Gastroesophageal sphincter (tissue), 4 donors: Measurements from ENCODE around the gene ICOS. TPM values are rescaled to one million over a fixed set of nuclear protein-coding genes. Genes with fewer than 3 reads are reported as not detected.

Experiments
- ATAC-seq: fragments of 150-250 bp; one replicate; pipeline ENCODE4 v1.9.1; 2016; ENCODE audit warnings: mild to moderate bottlenecking, moderate library complexity
- H3K27ac ChIP-seq, 4 donors: fragments of 200-600 bp; sonication (generic) in 3 of 4; 1 replicate in 3 of 4; 2 replicates in 1 of 4; pipeline ENCODE4 v1.5.1; 2016 to 2019
- H3K27me3 ChIP-seq: fragments of 200-600 bp; sonication (generic); one replicate; pipeline ENCODE4 v1.5.1; 2019
- H3K36me3 ChIP-seq, 2 donors: fragments of 200-600 bp; sonication (generic); one replicate each; pipeline ENCODE4 v1.5.1; 2019; ENCODE audit warnings: control low read depth in 1 of 2
- H3K4me1 ChIP-seq, 3 donors: fragments of 200-600 bp; sonication (generic); 1 replicate in 2 of 3; 2 replicates in 1 of 3; pipeline ENCODE4 v1.5.1; 2016 to 2019; ENCODE audit warnings: control low read depth in 2 of 3
- H3K4me3 ChIP-seq, 2 donors: fragments of 200-600 bp; sonication (generic); one replicate each; pipeline ENCODE4 v1.5.1; 2019; ENCODE audit warnings: mild to moderate bottlenecking in 1 of 2, moderate library complexity in 1 of 2
- H3K9me3 ChIP-seq, 3 donors: fragments of 200-600 bp; sonication (generic); one replicate each; pipeline ENCODE4 v1.5.1; 2017 to 2019; ENCODE audit warnings: control low read depth in 2 of 3
- EP300 ChIP-seq: sonication (generic); formaldehyde crosslinking; IDR thresholded peaks from one replicate; pipeline ENCODE4 v1.6.1; 2017; ENCODE audit warnings: antibody characterized with exemption, mild to moderate bottlenecking
- POLR2A ChIP-seq, 2 donors: fragments of 450-650 bp; IDR thresholded peaks; one replicate each; pipeline ENCODE4 v1.6.1; 2017; ENCODE audit warnings: antibody characterized with exemption in 2 of 2, mild to moderate bottlenecking in 2 of 2, moderate library complexity in 1 of 2
- POLR2AphosphoS5 ChIP-seq: sonication (generic); formaldehyde crosslinking; IDR thresholded peaks from one replicate; pipeline ENCODE4 v1.6.1; 2017; ENCODE audit warnings: antibody characterized with exemption
- WGBS, 2 donors: methylation state at CpG; one replicate each; pipeline ENCODE4 v1.1.5; 2018; ENCODE audit warnings: low coverage in 1 of 2; 5-methylcytosine and 5-hydroxymethylcytosine counted together
- total RNA-seq, 4 donors: library from RNA; depleted of rRNA; stranded (reverse); fragments of >200 nt; gene quantifications; one replicate each; pipeline ENCODE4 v1.1.0, GENCODE V29; 2016
- TF ChIP-seq, protein P1 (sequence below), 4 experiments: fragments of 200-600 bp in 2 of 4; fragments of 450-650 bp in 2 of 4; sonication (generic) in 1 of 4; IDR thresholded peaks; one replicate each; pipeline ENCODE4 v1.5.1; 2017 to 2019; ENCODE audit warnings: antibody characterized with exemption in 4 of 4, mild to moderate bottlenecking in 2 of 4, moderate library complexity in 2 of 4

The ICOS gene
- total RNA-seq, 4 donors from 2014 or later = 0.13 to 0.32 TPM; not detected in 2

DNA sequence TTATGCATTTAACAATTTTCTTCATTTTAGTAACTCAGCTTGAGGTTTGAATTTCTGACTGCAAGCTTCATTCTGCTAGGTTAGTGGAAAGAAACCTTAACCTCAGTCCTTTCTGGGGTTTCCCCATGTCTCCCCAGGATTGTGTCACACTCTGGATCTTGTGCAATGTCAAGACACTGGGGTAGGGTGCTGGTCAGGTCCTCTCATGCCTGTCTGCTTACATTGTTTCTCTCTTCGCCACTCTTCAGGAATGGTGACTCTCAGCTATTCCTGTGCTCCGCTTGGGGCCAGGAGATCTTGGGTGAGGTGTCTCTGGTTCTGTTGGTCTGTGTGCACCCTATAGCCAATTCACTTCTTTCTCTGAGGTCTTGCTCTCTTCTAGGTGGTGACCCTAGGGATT is 45.1 kb upstream of the ICOS start:
- Histone ChIP-seq H3K36me3 (no peaks in the 10 kb centered on the region), H3K27ac (no peak overlapping the region), H3K4me1 (peaks cover 4 to 51% (median 7%) of the 10 kb centered on the region in 3 donors), H3K4me3 (no peak overlapping the region), H3K9me3 (no peaks in the 10 kb centered on the region), H3K27me3 (no peaks in the 10 kb centered on the region)
- TF ChIP-seq POLR2AphosphoS5 = no peak
- TF ChIP-seq, protein P1, sequence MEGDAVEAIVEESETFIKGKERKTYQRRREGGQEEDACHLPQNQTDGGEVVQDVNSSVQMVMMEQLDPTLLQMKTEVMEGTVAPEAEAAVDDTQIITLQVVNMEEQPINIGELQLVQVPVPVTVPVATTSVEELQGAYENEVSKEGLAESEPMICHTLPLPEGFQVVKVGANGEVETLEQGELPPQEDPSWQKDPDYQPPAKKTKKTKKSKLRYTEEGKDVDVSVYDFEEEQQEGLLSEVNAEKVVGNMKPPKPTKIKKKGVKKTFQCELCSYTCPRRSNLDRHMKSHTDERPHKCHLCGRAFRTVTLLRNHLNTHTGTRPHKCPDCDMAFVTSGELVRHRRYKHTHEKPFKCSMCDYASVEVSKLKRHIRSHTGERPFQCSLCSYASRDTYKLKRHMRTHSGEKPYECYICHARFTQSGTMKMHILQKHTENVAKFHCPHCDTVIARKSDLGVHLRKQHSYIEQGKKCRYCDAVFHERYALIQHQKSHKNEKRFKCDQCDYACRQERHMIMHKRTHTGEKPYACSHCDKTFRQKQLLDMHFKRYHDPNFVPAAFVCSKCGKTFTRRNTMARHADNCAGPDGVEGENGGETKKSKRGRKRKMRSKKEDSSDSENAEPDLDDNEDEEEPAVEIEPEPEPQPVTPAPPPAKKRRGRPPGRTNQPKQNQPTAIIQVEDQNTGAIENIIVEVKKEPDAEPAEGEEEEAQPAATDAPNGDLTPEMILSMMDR (IDR thresholded peaks at IDR 0.05) = no peak
- no peak for TF ChIP-seq EP300
- no peak for TF ChIP-seq POLR2A (IDR thresholded peaks at IDR 0.05)
- ATAC-seq = no peak
- WGBS, 2 donors = 88 to 94% methylated on average over 2 of the region's 2 CpGs

DNA sequence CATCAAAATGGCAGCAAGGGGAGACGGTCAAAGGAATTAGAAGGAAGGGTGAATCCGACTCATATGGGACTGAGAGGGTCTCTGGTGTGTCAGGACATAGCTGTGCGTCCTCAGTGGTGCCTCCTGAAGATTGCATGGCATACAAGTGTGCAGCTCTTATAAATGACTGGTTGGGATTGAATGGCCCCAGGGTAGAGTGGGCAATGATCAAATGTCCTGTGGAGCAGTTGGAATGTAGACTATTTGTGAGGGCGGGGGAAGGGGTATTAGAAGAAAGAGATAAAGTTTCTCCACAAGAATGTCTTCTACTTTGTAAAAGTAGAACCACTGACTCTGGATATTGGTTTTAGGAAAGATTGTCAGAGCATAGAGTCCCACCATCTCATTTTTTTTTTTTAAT is 44.4 kb upstream of the ICOS start:
- Histone ChIP-seq H3K4me3 (no peak overlapping the region), H3K4me1 (peaks cover 2 to 43% (median 4%) of the 10 kb centered on the region in 3 donors), H3K9me3 (no peaks in the 10 kb centered on the region), H3K27ac (no peak overlapping the region), H3K27me3 (no peaks in the 10 kb centered on the region), H3K36me3 (no peaks in the 10 kb centered on the region)
- 99 to 100% methylated on average over 4 of the region's 4 CpGs for WGBS, 2 donors
- TF ChIP-seq, protein P1 (IDR thresholded peaks at IDR 0.05) = no peak
- no peak for TF ChIP-seq POLR2AphosphoS5
- TF ChIP-seq EP300 = no peak
- TF ChIP-seq POLR2A (IDR thresholded peaks at IDR 0.05) = no peak
- ATAC-seq = no peak

GRCh38 chr2:203893401-203893800 is 43.2 kb upstream of the ICOS start:
- Histone ChIP-seq H3K27me3 (no peaks in the 10 kb centered on the region), H3K4me3 (no peak overlapping the region), H3K4me1 (peaks cover 0 to 32% (median 4%) of the 10 kb centered on the region in 3 donors), H3K9me3 (no peaks in the 10 kb centered on the region), H3K27ac (peak overlapping the region in 3 of 4 donors; percentile 18 to 50 (median 42)), H3K36me3 (no peaks in the 10 kb centered on the region)
- no peak for TF ChIP-seq EP300
- TF ChIP-seq POLR2AphosphoS5 = peak; percentile 21
- ATAC-seq = peak; percentile 75

GRCh38 chr2:203893840-203894239 is 42.7 kb upstream of the ICOS start:
- TF ChIP-seq POLR2A (IDR thresholded peaks at IDR 0.05) (no peak), EP300 (no peak), POLR2AphosphoS5 (no peak)
- TF ChIP-seq, protein P1 (IDR thresholded peaks at IDR 0.05) = no peak
- 37 to 72% methylated on average over 6 of the region's 7 CpGs for WGBS, 2 donors
- Histone ChIP-seq H3K9me3 (no peaks in the 10 kb centered on the region), H3K36me3 (no peaks in the 10 kb centered on the region), H3K4me1 (peaks cover 0 to 29% (median 4%) of the 10 kb centered on the region in 3 donors), H3K4me3 (no peak overlapping the region), H3K27ac (peak overlapping the region in 3 of 4 donors; percentile 18 to 50 (median 42)), H3K27me3 (no peaks in the 10 kb centered on the region)
- ATAC-seq = peak; percentile 16

DNA sequence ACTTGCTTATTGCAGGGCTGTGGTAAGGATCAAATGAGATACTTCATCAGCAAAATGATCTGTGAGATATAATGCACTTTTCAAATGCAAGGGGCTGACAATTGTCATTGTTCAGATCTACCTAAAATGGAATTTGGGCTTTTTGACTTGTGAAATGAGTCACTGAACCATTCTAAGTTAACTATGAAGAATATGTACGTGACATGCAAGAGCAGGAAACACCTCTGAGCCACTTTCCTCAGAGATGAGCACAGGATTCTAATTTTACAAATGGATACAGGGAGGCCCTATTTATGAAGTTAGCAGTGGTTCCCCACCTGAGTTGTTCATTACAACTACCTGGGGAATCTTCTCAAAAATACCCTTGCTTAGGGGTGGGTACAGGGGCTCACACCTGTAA is 42.3 kb upstream of the ICOS start:
- Histone ChIP-seq H3K27me3 (no peaks in the 10 kb centered on the region), H3K4me3 (no peak overlapping the region), H3K4me1 (peaks cover 0 to 29% (median 4%) of the 10 kb centered on the region in 3 donors), H3K9me3 (no peaks in the 10 kb centered on the region), H3K36me3 (no peaks in the 10 kb centered on the region), H3K27ac (peak overlapping the region in 2 of 4 donors; percentile 42 to 50)
- TF ChIP-seq POLR2A (IDR thresholded peaks at IDR 0.05) (no peak), POLR2AphosphoS5 (no peak), EP300 (no peak)
- TF ChIP-seq, protein P1 (IDR thresholded peaks at IDR 0.05) = no peak
- ATAC-seq = no peak
- WGBS, 2 donors = 57 to 80% methylated on average over 1 of the region's 1 CpG
